GM06990 (cell line): Measurements from ENCODE around the gene FLCN.

Experiments
- DNase-seq: peaks from one replicate; pipeline ENCODE4 v3.0.0-alpha.2; 2011; ENCODE audit not compliant: insufficient read length; ENCODE audit errors: extremely low read depth
- H3K27me3 ChIP-seq: replicated peaks from 2 replicates; pipeline ENCODE4 v1.6.0; 2011; ENCODE audit warnings: low read length; ENCODE audit not compliant: control insufficient read depth, insufficient read depth
- H3K36me3 ChIP-seq: 2 replicates; pipeline ENCODE4 v1.5.1; 2011; ENCODE audit warnings: low read length; ENCODE audit not compliant: control insufficient read depth, insufficient read depth
- H3K4me3 ChIP-seq: replicated peaks from 2 replicates; pipeline ENCODE4 v1.5.1; 2011; ENCODE audit warnings: low read depth, mild to moderate bottlenecking, control low read depth, low read length
- CTCF ChIP-seq: IDR thresholded peaks from 2 replicates; pipeline ENCODE4 v1.5.1; 2011; ENCODE audit warnings: low read length, control low read depth, mild to moderate bottlenecking, inconsistent platforms; ENCODE audit not compliant: insufficient read depth, poor library complexity, severe bottlenecking

The FLCN gene

GRCh38 chr17:17213775-17214174 is 23.2 kb downstream of the FLCN start:
- H3K27me3 ChIP-seq, result no peaks in the 10 kb centered on the region
- H3K4me3 ChIP-seq, result no peak overlapping the region
- TF ChIP-seq CTCF, result no peak
- DNase-seq, result no peak
- peaks cover 28% of the 10 kb centered on the region for H3K36me3 ChIP-seq

GRCh38 chr17:17207998-17208397 is 29.0 kb downstream of the FLCN start:
- no peak for TF ChIP-seq CTCF
- no peak for DNase-seq
- no peak overlapping the region for H3K4me3 ChIP-seq
- no peaks in the 10 kb centered on the region for H3K27me3 ChIP-seq
- peaks cover 9% of the 10 kb centered on the region for H3K36me3 ChIP-seq

- TF ChIP-seq CTCF, result no peak
- Histone ChIP-seq H3K36me3 (peaks cover 7% of the 10 kb centered on the region), H3K27me3 (no peaks in the 10 kb centered on the region), H3K4me3 (no peak overlapping the region)
- DNase-seq, result no peak
These were observed 30.0 kb downstream of the FLCN start for GRCh38 chr17:17206913-17207335.

DNA sequence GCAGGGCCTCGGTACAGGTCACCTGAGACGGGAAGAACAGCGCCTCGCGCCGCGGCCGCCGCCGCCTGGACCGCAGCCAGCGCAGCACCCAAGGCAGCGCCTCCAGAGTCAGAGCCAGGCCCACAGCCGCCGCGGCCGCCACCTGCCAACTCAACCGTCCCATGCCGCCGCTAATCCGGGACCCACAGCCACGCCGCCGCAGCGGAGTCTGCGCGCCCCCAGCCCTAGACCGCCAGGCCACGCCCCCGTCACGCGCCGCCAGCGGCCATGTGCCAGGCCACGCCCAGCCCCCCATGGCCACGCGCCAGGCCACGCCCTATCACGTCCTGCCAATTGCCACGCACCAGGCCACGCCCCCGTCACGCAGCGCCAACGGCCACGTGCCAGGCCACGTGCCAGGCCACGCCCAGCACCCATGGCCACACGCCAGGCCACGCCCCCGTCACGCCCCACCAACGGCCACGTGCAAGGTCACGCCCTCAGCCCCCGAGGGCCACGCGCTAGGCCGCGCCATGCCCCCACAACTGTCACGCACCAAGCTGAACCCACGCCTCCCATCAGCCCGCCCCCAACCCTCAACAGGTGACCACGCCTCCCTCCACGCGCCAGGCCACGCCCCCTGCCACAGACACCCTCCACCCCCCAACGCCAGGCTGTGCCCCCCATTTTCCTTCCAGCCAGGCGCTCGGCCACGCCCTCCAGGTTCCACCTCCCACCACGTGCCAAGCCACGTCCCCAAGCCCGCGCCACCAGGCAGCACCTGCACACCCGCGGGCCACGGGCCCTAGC is 30.6 kb downstream of the FLCN start, which contains the start of gene PLD6:
Gene PLD6 (minus strand): TSS at position 210 of the 789 bp plus-strand sequence. CDS start 47 bp downstream, at position 163.
- no peaks in the 10 kb centered on the region for H3K27me3 ChIP-seq
- peak; percentile 94 for DNase-seq
- peak within 1 kb of the TSS; percentile 70 for H3K4me3 ChIP-seq
- no peak for TF ChIP-seq CTCF
- peaks cover 4% of the 10 kb centered on the region for H3K36me3 ChIP-seq

- H3K4me3 ChIP-seq, result peak overlapping the region; percentile 70
- H3K27me3 ChIP-seq, result no peaks in the 10 kb centered on the region
- H3K36me3 ChIP-seq, result peaks cover 1% of the 10 kb centered on the region
- TF ChIP-seq CTCF, result no peak
- peak; percentile 68 for DNase-seq
These were observed 31.4 kb downstream of the FLCN start for GRCh38 chr17:17205368-17206123.
